ENCODE results near the gene MED27. TPM values are rescaled to one million over a fixed set of nuclear protein-coding genes. Genes with fewer than 3 reads are reported as not detected.
A peak's percentile ranks its signal among the peaks of the same experiment; 100 is the strongest.

Gene MED27
- total RNA-seq, 1 donor from 2014 or later: 10.5 TPM

GRCh38 chr9:132056717-132057560 lies 22.7 kb downstream of the MED27 start:
- no peak for TF ChIP-seq CTCF (IDR thresholded peaks at IDR 0.05; ENCODE audit: insufficient read depth, low read length, severe bottlenecking)
- no peak for FAIRE-seq

GRCh38 chr9:132055756-132056155 lies 23.9 kb downstream of the MED27 start:
- DNase-seq (ENCODE audit: low read depth) (no peak), FAIRE-seq (no peak)
- TF ChIP-seq CTCF (IDR thresholded peaks at IDR 0.05; ENCODE audit: insufficient read depth, low read length, severe bottlenecking): no peak
- Histone ChIP-seq H3K27me3 (ENCODE audit: control insufficient read depth, insufficient read depth, low read length) (no peaks in the 10 kb centered on the region), H3K4me3 (ENCODE audit: low read depth, low read length) (no peak overlapping the region), H3K36me3 (ENCODE audit: control insufficient read depth, insufficient read depth, low read length) (peaks cover 1% of the 10 kb centered on the region)

More at GRCh38 chr9:132056717-132057560, 22.7 kb downstream of the MED27 start:
- Histone ChIP-seq H3K36me3 (ENCODE audit: control insufficient read depth, insufficient read depth, low read length) (peaks cover 1% of the 10 kb centered on the region), H3K4me3 (ENCODE audit: low read depth, low read length) (no peak overlapping the region), H3K27me3 (ENCODE audit: control insufficient read depth, insufficient read depth, low read length) (no peaks in the 10 kb centered on the region)
- DNase-seq (ENCODE audit: low read depth): peak; percentile 33

- TF ChIP-seq CTCF (IDR thresholded peaks at IDR 0.05; ENCODE audit: insufficient read depth, low read length, severe bottlenecking): no peak
- Histone ChIP-seq H3K4me3 (ENCODE audit: low read depth, low read length) (no peak overlapping the region), H3K27me3 (ENCODE audit: control insufficient read depth, insufficient read depth, low read length) (no peaks in the 10 kb centered on the region), H3K36me3 (ENCODE audit: control insufficient read depth, insufficient read depth, low read length) (peaks cover 1% of the 10 kb centered on the region)
- DNase-seq (ENCODE audit: low read depth): no peak
- no peak for FAIRE-seq
Measured at GRCh38 chr9:132054024-132054423, 25.6 kb downstream of the MED27 start.

- DNase-seq (ENCODE audit: low read depth): peak; percentile 6
- H3K36me3 ChIP-seq (ENCODE audit: control insufficient read depth, insufficient read depth, low read length): peaks cover 1% of the 10 kb centered on the region
- no peak overlapping the region for H3K4me3 ChIP-seq (ENCODE audit: low read depth, low read length)
- FAIRE-seq: no peak
- no peaks in the 10 kb centered on the region for H3K27me3 ChIP-seq (ENCODE audit: control insufficient read depth, insufficient read depth, low read length)
- no peak for TF ChIP-seq CTCF (IDR thresholded peaks at IDR 0.05; ENCODE audit: insufficient read depth, low read length, severe bottlenecking)
Measured at GRCh38 chr9:132049900-132050299, 29.8 kb downstream of the MED27 start.

GRCh38 chr9:132049323-132049882 lies 30.3 kb downstream of the MED27 start:
- H3K27me3 ChIP-seq (ENCODE audit: control insufficient read depth, insufficient read depth, low read length): no peaks in the 10 kb centered on the region
- FAIRE-seq (no peak), DNase-seq (ENCODE audit: low read depth) (no peak)
- H3K4me3 ChIP-seq (ENCODE audit: low read depth, low read length): no peak overlapping the region
- peaks cover 1% of the 10 kb centered on the region for H3K36me3 ChIP-seq (ENCODE audit: control insufficient read depth, insufficient read depth, low read length)
- no peak for TF ChIP-seq CTCF (IDR thresholded peaks at IDR 0.05; ENCODE audit: insufficient read depth, low read length, severe bottlenecking)
